NCI-H1105 (cell line): ENCODE results near the gene RPL32.
"Not testable (repeated sequence)": the region's sequence is repeated elsewhere in the genome, so short reads cannot be mapped to it uniquely, and the experiment has no call there.

Experiments used
- DNase-seq: peaks from one replicate; lab custom pipeline; 2025; lab: John Stamatoyannopoulos, UW

RPL32 gene

GRCh38 chr3:12841149-12841969 is at the start of gene RPL32:
Gene RPL32 (minus strand): TSS chr3:12841565. CDS start chr3:12840237, 1,328 bp downstream.
- DNase-seq: peak; percentile 66

- DNase-seq: no peak
Observed at GRCh38 chr3:12890610-12891390, 49.4 kb upstream of the RPL32 start.

GRCh38 chr3:12886736-12887135 is 45.4 kb upstream of the RPL32 start:
- DNase-seq: no peak

GRCh38 chr3:12886106-12886679 is 44.8 kb upstream of the RPL32 start:
- DNase-seq: no peak

GRCh38 chr3:12885583-12885930 is 44.2 kb upstream of the RPL32 start:
- no peak for DNase-seq

GRCh38 chr3:12884790-12885582 is 43.6 kb upstream of the RPL32 start:
- DNase-seq: no peak

- DNase-seq: no peak
Observed at GRCh38 chr3:12884186-12884680, 42.9 kb upstream of the RPL32 start.

GRCh38 chr3:12882336-12883310 is 41.3 kb upstream of the RPL32 start:
- no peak for DNase-seq

- not testable (repeated sequence) for DNase-seq
Observed at GRCh38 chr3:12881858-12882257, 40.5 kb upstream of the RPL32 start.

- no peak for DNase-seq
Observed at GRCh38 chr3:12879191-12879815, 37.9 kb upstream of the RPL32 start.

GRCh38 chr3:12878758-12879157 is 37.4 kb upstream of the RPL32 start:
- not testable (repeated sequence) for DNase-seq

- DNase-seq: no peak
Observed at GRCh38 chr3:12878141-12878574, 36.8 kb upstream of the RPL32 start.

- no peak for DNase-seq
Observed at GRCh38 chr3:12877040-12877439, 35.7 kb upstream of the RPL32 start.

- DNase-seq: no peak
Observed at GRCh38 chr3:12875857-12876836, 34.8 kb upstream of the RPL32 start.

- no peak for DNase-seq
Observed at GRCh38 chr3:12871404-12871983, 30.1 kb upstream of the RPL32 start.

- DNase-seq: no peak
Observed at GRCh38 chr3:12870942-12871341, 29.6 kb upstream of the RPL32 start.

GRCh38 chr3:12869035-12869621 is 27.8 kb upstream of the RPL32 start:
- DNase-seq: no peak
